Body of pancreas (tissue), 4 donors: ENCODE data around the gene ONECUT1. TPM values are rescaled to one million over a fixed set of nuclear protein-coding genes. Genes with fewer than 3 reads are reported as not detected.

Experiments
- ATAC-seq: fragments of 150-250 bp; one replicate; pipeline ENCODE4 v1.9.1; 2016
- DNase-seq, 4 donors: peaks; one replicate each; pipeline ENCODE4 v3.0.0-alpha.2; 2019
- H3K27ac ChIP-seq, 4 donors: fragments of 200-600 bp; sonication (generic); 1 replicate in 3 of 4; 2 replicates in 1 of 4; pipeline versions ENCODE4 v1.5.1 to v1.6.1; 2016 to 2019; ENCODE audit warnings: mild to moderate bottlenecking in 1 of 4, mixed read lengths in 1 of 4, moderate library complexity in 1 of 4
- H3K27me3 ChIP-seq, 2 donors: fragments of 200-600 bp; sonication (generic); one replicate each; pipeline ENCODE4 v1.6.0; 2016; ENCODE audit warnings: mild to moderate bottlenecking in 1 of 2
- H3K36me3 ChIP-seq, 2 donors: fragments of 200-600 bp; sonication (generic); replicated peaks in 1 of 2; 2 replicates each; pipeline ENCODE4 v1.5.1; 2016; ENCODE audit warnings: low read depth in 2 of 2; ENCODE audit not compliant: insufficient read depth in 1 of 2
- H3K4me1 ChIP-seq: fragments of 200-600 bp; sonication (generic); one replicate; pipeline ENCODE4 v1.6.0; 2016
- H3K4me3 ChIP-seq, 2 donors: fragments of 200-600 bp; sonication (generic); 1 replicate in 1 of 2; 2 replicates in 1 of 2; pipeline ENCODE4 v1.5.1; 2016 to 2019
- H3K9me3 ChIP-seq, 3 donors: fragments of 200-600 bp; sonication (generic); 1 replicate in 2 of 3; 2 replicates in 1 of 3; pipeline ENCODE4 v1.5.1; 2016
- POLR2A ChIP-seq, 3 donors: fragments of 450-650 bp; IDR thresholded peaks; one replicate each; pipeline ENCODE4 v1.6.1; 2016; ENCODE audit warnings: antibody characterized with exemption in 3 of 3, mild to moderate bottlenecking in 2 of 3
- WGBS, 2 donors: methylation state at CpG; one replicate each; pipeline ENCODE4 v1.1.5; 2017; 5-methylcytosine and 5-hydroxymethylcytosine counted together
- intact Hi-C: fragments of 100-400 bp; cut with DNase I; formaldehyde crosslinking; loops from one replicate; pipeline ENCODE4 v1.15.1; 2023
- total RNA-seq, 2 donors: library from RNA; depleted of rRNA; stranded (reverse); fragments of >200 nt; gene quantifications; one replicate each; pipeline ENCODE4 v1.1.0, GENCODE V29; 2016
- TF ChIP-seq, protein P1 (sequence below), 7 experiments: fragments of 450-650 bp in 4 of 7; fragments of 200-600 bp in 3 of 7; sonication (generic) in 3 of 7; IDR thresholded peaks; one replicate each; pipeline ENCODE4 v1.5.1; 2016 to 2019; ENCODE audit warnings: antibody characterized with exemption in 7 of 7

Gene ONECUT1
- total RNA-seq, 2 donors from 2014 or later = 68.0 to 126 TPM

DNA sequence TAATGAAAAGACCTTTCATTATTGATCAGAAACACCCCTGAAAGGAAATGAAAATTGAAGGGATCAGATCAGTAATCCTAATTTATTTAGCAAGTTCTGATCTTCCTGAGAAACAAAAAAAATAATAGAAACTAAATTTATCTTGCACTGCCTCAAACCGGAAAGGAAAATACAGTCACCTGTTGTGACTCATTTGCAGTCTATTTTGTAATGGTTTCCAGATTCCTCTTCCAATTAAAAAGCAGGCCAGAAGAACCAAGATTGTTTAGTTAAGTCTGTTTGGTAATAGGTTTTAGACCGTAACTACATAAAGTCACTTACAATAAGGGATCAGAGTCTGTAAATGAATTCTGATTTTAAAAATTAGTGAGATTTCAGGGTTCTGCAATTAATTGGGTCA, 61.2 kb downstream of the ONECUT1 start:
- Histone ChIP-seq H3K27ac (no peak overlapping the region), H3K36me3 (no peaks in the 10 kb centered on the region), H3K27me3 (no peaks in the 10 kb centered on the region), H3K4me1 (peaks cover 21% of the 10 kb centered on the region), H3K4me3 (no peak overlapping the region), H3K9me3 (no peaks in the 10 kb centered on the region)
- ATAC-seq (no peak), DNase-seq (no peak)
- no peak for TF ChIP-seq POLR2A (IDR thresholded peaks at IDR 0.05)
- TF ChIP-seq, protein P1, sequence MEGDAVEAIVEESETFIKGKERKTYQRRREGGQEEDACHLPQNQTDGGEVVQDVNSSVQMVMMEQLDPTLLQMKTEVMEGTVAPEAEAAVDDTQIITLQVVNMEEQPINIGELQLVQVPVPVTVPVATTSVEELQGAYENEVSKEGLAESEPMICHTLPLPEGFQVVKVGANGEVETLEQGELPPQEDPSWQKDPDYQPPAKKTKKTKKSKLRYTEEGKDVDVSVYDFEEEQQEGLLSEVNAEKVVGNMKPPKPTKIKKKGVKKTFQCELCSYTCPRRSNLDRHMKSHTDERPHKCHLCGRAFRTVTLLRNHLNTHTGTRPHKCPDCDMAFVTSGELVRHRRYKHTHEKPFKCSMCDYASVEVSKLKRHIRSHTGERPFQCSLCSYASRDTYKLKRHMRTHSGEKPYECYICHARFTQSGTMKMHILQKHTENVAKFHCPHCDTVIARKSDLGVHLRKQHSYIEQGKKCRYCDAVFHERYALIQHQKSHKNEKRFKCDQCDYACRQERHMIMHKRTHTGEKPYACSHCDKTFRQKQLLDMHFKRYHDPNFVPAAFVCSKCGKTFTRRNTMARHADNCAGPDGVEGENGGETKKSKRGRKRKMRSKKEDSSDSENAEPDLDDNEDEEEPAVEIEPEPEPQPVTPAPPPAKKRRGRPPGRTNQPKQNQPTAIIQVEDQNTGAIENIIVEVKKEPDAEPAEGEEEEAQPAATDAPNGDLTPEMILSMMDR (IDR thresholded peaks at IDR 0.05) = no peak
- WGBS, 2 donors = 68 to 73% methylated on average over 2 of the region's 2 CpGs
- intact Hi-C loops = no loop called here

DNA sequence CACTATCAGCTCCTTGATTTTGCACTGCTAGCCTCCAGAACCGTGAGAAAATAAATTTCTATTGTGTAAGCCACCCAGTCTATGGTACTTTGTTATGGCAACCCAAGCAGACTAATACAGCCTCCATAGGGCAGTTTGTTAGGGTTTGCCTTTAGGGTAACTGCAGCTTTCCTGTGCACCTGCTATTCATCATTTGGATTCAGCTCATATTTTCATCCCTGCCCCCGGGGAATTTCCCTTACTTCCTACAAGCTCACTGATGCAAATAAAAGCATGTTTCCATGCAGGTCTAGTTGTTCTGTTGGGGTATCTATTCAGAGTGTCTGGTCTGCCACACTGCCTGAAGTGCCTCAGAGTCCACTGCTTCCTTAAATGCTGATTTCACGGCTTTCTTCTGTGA, 62.3 kb downstream of the ONECUT1 start:
- TF ChIP-seq, protein P1 (IDR thresholded peaks at IDR 0.05) = no peak
- no peak for TF ChIP-seq POLR2A (IDR thresholded peaks at IDR 0.05)
- intact Hi-C loops = no loop called here
- 70 to 77% methylated on average over 3 of the region's 3 CpGs for whole genome bisulfite sequencing, 2 donors
- DNase-seq = no peak
- no peak for ATAC-seq
- no peak overlapping the region for H3K4me3 ChIP-seq
- no peaks in the 10 kb centered on the region for H3K9me3 ChIP-seq
- H3K36me3 ChIP-seq = no peaks in the 10 kb centered on the region
- H3K27ac ChIP-seq = no peak overlapping the region
- no peaks in the 10 kb centered on the region for H3K27me3 ChIP-seq
- peaks cover 21% of the 10 kb centered on the region for H3K4me1 ChIP-seq

DNA sequence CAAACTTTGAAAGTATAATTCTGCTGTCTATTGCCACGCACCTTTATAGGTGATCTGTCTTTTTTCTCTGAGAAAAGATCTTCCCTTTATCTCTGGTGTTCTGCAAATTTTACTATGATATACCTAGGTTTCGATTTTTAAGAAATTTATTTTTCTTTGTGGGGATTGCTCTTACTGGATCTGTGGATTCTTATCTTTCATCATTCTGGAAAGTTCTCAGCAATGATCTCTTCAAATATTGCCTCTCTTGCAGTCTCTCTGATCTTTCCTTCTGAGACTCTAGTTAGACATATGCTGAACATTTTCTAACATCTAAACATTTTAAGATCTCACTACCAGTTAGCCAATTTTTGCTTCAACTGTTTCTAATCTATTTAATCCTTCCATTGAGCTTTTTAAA, 63.9 kb downstream of the ONECUT1 start:
- DNase-seq (no peak), ATAC-seq (no peak)
- no peak for TF ChIP-seq POLR2A (IDR thresholded peaks at IDR 0.05)
- TF ChIP-seq, protein P1 (IDR thresholded peaks at IDR 0.05) = no peak
- no peaks in the 10 kb centered on the region for H3K36me3 ChIP-seq
- H3K4me1 ChIP-seq = peaks cover 11% of the 10 kb centered on the region
- intact Hi-C loops = no loop called here
- 84 to 85% methylated on average over 2 of the region's 2 CpGs for WGBS, 2 donors
- H3K4me3 ChIP-seq = no peak overlapping the region
- H3K9me3 ChIP-seq = no peaks in the 10 kb centered on the region
- H3K27me3 ChIP-seq = no peaks in the 10 kb centered on the region
- no peak overlapping the region for H3K27ac ChIP-seq

DNA sequence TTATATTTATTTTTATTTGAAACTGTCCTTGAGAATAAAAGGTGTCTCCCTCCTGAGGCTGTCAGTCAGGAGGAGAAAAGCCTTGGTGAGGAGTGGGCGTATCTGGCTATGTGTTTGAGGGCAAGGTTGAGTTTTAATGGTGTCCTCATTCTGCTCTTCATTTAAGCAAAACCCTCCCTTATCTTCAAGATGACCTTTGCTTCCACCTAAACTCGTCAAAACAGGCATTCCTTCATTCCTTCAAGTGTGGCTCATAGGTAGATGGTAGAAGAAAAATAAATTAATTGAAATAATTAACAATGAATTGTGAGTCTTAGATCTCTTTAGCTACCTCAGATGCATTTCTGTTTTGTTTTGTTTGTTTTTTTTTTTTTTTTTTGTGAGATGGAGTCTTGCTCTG, 71.6 kb downstream of the ONECUT1 start:
- Histone ChIP-seq H3K4me1 (no peaks in the 10 kb centered on the region), H3K4me3 (no peak overlapping the region), H3K27me3 (no peaks in the 10 kb centered on the region), H3K36me3 (no peaks in the 10 kb centered on the region), H3K9me3 (no peaks in the 10 kb centered on the region), H3K27ac (no peak overlapping the region)
- TF ChIP-seq, protein P1 (IDR thresholded peaks at IDR 0.05) = no peak
- TF ChIP-seq POLR2A (IDR thresholded peaks at IDR 0.05) = no peak
- DNase-seq = no peak
- intact Hi-C loops = no loop called here
- no peak for ATAC-seq
- WGBS, 2 donors = 52 to 68% methylated on average over 2 of the region's 2 CpGs

DNA sequence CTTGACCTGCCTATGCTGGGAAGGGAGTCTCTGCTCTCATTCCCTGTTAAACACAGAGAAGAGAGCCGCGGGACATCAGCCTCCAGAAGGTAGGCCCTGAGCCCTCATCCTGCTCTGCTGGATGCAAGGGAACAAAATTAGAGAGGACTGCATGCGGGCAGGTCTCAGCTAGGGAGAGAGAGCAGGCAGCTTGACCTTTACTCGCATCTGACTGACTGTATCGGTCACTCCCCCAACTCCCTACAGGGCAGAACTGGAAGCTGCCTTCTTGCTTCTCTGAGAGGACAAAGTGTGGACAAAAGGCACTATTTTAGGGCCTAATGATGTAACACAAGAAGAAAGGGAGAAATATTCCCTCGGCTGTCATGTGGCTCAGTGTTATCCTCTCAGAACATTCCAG, 72.2 kb downstream of the ONECUT1 start:
- H3K4me3 ChIP-seq = no peak overlapping the region
- no peaks in the 10 kb centered on the region for H3K27me3 ChIP-seq
- no peak for DNase-seq
- H3K9me3 ChIP-seq = no peaks in the 10 kb centered on the region
- 91 to 97% methylated on average over 6 of the region's 6 CpGs for WGBS, 2 donors
- H3K4me1 ChIP-seq = no peaks in the 10 kb centered on the region
- no peaks in the 10 kb centered on the region for H3K36me3 ChIP-seq
- no peak overlapping the region for H3K27ac ChIP-seq
- TF ChIP-seq, protein P1 (IDR thresholded peaks at IDR 0.05) = no peak
- TF ChIP-seq POLR2A (IDR thresholded peaks at IDR 0.05) = no peak
- ATAC-seq = no peak
- intact Hi-C loops = no loop called here
